ENCODE measurements around the gene SMARCD3. TPM values are rescaled to one million over a fixed set of nuclear protein-coding genes. Genes with fewer than 3 reads are reported as not detected.

The SMARCD3 gene
- total and polyA plus RNA-seq, 8 donors = 11.6 to 105 (median 30.3) TPM

- H3K27me3 ChIP-seq = peaks cover 0 to 42% (median 21%) of the 10 kb centered on the region in 3 donors
- H3K36me3 ChIP-seq = peaks cover 0 to 6% (median 4%) of the 10 kb centered on the region in 4 donors
- 57 to 65% (median 60%) methylated on average over 9 of the region's 9 CpGs for WGBS, 5 donors
- H3K27ac ChIP-seq = no peak overlapping the region
- intact Hi-C loops (cut with DNase I; ENCODE audit: low total_unique reads) = no loop called here
- TF ChIP-seq CTCF (IDR thresholded peaks at IDR 0.05) (no peak), EP300 (IDR thresholded peaks at IDR 0.05) (no peak), POLR2A (IDR thresholded peaks at IDR 0.05) (no peak), POLR2AphosphoS5 (IDR thresholded peaks at IDR 0.05) (no peak)
- no peak overlapping the region for H3K4me3 ChIP-seq
- no peak for DNase-seq
- no peaks in the 10 kb centered on the region for H3K4me1 ChIP-seq
- no peaks in the 10 kb centered on the region for H3K9me3 ChIP-seq
Observed at GRCh38 chr7:151207315-151207714, 41.2 kb downstream of the SMARCD3 start.

- Histone ChIP-seq H3K4me3 (no peak overlapping the region), H3K27ac (no peak overlapping the region), H3K27me3 (peaks cover 0 to 42% (median 21%) of the 10 kb centered on the region in 3 donors), H3K9me3 (no peaks in the 10 kb centered on the region), H3K36me3 (peaks cover 0 to 2% (median 0%) of the 10 kb centered on the region in 4 donors), H3K4me1 (no peaks in the 10 kb centered on the region)
- DNase-seq = no peak
- intact Hi-C loops (cut with DNase I; ENCODE audit: low total_unique reads) = no loop called here
- 47 to 70% (median 49%) methylated on average over 8 to 9 of the region's 9 CpGs for WGBS, 5 donors
- no peak for TF ChIP-seq CTCF (IDR thresholded peaks at IDR 0.05)
- TF ChIP-seq EP300 (IDR thresholded peaks at IDR 0.05) = no peak
- TF ChIP-seq POLR2A (IDR thresholded peaks at IDR 0.05) = no peak
- no peak for TF ChIP-seq POLR2AphosphoS5 (IDR thresholded peaks at IDR 0.05)
Observed at GRCh38 chr7:151206914-151207313, 41.6 kb downstream of the SMARCD3 start.

- Histone ChIP-seq H3K36me3 (no peaks in the 10 kb centered on the region), H3K4me3 (no peak overlapping the region), H3K27me3 (peaks cover 0 to 42% (median 21%) of the 10 kb centered on the region in 3 donors), H3K27ac (no peak overlapping the region), H3K9me3 (no peaks in the 10 kb centered on the region), H3K4me1 (no peaks in the 10 kb centered on the region)
- WGBS, 5 donors = 55 to 72% (median 72%) methylated on average over 6 of the region's 6 CpGs
- intact Hi-C loops (cut with DNase I; ENCODE audit: low total_unique reads) = no loop called here
- no peak for TF ChIP-seq CTCF (IDR thresholded peaks at IDR 0.05)
- no peak for TF ChIP-seq EP300 (IDR thresholded peaks at IDR 0.05)
- no peak for TF ChIP-seq POLR2AphosphoS5 (IDR thresholded peaks at IDR 0.05)
- TF ChIP-seq POLR2A (IDR thresholded peaks at IDR 0.05) = no peak
- no peak for DNase-seq
Observed at GRCh38 chr7:151205730-151206129, 42.8 kb downstream of the SMARCD3 start.

GRCh38 chr7:151204383-151205032, 44.0 kb downstream of the SMARCD3 start:
- H3K4me3 ChIP-seq = no peak overlapping the region
- H3K27ac ChIP-seq = no peak overlapping the region
- no peaks in the 10 kb centered on the region for H3K9me3 ChIP-seq
- WGBS, 5 donors = 63 to 74% (median 66%) methylated on average over 29 to 48 of the region's 48 CpGs
- TF ChIP-seq EP300 (IDR thresholded peaks at IDR 0.05) (no peak), POLR2A (IDR thresholded peaks at IDR 0.05) (no peak), POLR2AphosphoS5 (IDR thresholded peaks at IDR 0.05) (no peak), CTCF (IDR thresholded peaks at IDR 0.05) (no peak)
- no peak for DNase-seq
- no peaks in the 10 kb centered on the region for H3K36me3 ChIP-seq
- peaks cover 0 to 50% (median 21%) of the 10 kb centered on the region in 3 donors for H3K27me3 ChIP-seq
- intact Hi-C loops (cut with DNase I; ENCODE audit: low total_unique reads) = no loop called here
- peaks cover 0 to 5% (median 2%) of the 10 kb centered on the region in 4 donors for H3K4me1 ChIP-seq
